Astrocyte (in vitro differentiated cells and primary cell): Measurements from ENCODE around the gene SMG1.
"Not testable (repeated sequence)": the region's sequence is repeated elsewhere in the genome, so short reads cannot be mapped to it uniquely, and the experiment has no call there.

ENCODE experiments used
- EZH2 ChIP-seq: IDR thresholded peaks from 2 replicates; pipeline ENCODE4 v1.6.1; 2012; ENCODE audit warnings: mild to moderate bottlenecking, low read length, inconsistent platforms; ENCODE audit not compliant: insufficient read depth
- TF ChIP-seq, protein P1 (sequence below): IDR thresholded peaks from 2 replicates; pipeline ENCODE4 v1.5.1; 2011; ENCODE audit warnings: low read depth, mild to moderate bottlenecking, inconsistent platforms, low read length, moderate library complexity; ENCODE audit not compliant: insufficient read depth

DNA sequence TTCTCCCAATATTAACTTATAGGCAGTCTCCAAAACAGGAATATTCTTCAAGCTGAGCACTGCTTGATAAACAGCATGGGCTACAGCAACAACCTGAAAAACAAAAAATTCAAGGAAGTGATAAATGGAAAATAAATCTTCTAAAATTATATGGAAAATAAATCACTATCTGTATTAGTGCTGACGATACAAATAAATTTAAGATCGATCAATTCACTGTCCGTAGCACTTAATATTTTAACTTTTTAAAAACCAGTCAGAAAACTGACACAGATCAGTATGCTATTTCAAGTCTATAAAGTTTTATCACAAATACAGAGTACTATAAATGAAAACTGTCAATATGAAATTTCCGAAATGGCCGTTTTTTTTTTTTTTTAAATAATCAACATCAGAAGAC lies 49.9 kb downstream of the SMG1 start:
- TF ChIP-seq, protein P1, sequence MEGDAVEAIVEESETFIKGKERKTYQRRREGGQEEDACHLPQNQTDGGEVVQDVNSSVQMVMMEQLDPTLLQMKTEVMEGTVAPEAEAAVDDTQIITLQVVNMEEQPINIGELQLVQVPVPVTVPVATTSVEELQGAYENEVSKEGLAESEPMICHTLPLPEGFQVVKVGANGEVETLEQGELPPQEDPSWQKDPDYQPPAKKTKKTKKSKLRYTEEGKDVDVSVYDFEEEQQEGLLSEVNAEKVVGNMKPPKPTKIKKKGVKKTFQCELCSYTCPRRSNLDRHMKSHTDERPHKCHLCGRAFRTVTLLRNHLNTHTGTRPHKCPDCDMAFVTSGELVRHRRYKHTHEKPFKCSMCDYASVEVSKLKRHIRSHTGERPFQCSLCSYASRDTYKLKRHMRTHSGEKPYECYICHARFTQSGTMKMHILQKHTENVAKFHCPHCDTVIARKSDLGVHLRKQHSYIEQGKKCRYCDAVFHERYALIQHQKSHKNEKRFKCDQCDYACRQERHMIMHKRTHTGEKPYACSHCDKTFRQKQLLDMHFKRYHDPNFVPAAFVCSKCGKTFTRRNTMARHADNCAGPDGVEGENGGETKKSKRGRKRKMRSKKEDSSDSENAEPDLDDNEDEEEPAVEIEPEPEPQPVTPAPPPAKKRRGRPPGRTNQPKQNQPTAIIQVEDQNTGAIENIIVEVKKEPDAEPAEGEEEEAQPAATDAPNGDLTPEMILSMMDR = not testable (repeated sequence)
- not testable (repeated sequence) for TF ChIP-seq EZH2
